Lower leg skin (tissue), 3 donors: Measurements from ENCODE around the gene EXD1.

Experiments used
- POLR2A ChIP-seq, 2 donors: fragments of 450-650 bp; IDR thresholded peaks; one replicate each; pipeline ENCODE4 v1.6.1; 2016 to 2017; ENCODE audit warnings: antibody characterized with exemption in 2 of 2, mild to moderate bottlenecking in 1 of 2, moderate library complexity in 1 of 2
- TF ChIP-seq, protein P1 (sequence below), 3 donors: fragments of 450-650 bp; IDR thresholded peaks; one replicate each; pipeline ENCODE4 v1.5.1; 2016; ENCODE audit warnings: antibody characterized with exemption in 3 of 3, mild to moderate bottlenecking in 3 of 3, moderate library complexity in 2 of 3

DNA sequence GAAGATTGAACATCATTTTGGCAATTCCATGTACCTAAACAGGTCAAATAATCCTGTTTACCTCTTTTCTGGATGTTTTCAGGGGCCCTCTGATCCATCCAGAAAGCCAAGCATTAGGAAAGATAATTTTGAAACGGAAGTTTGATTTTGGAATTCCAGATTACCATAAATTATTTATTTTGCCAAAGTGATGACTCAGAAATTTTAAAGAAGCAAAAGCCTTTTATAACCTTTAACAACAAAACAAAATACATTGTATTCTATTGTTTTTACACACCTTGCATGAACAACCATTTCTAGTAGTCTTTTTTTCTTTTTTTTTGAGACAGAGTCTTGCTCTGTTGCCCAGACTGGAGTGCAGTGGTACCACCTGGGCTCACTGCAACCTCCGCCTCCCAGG, 82.5 kb downstream of the EXD1 start:
- TF ChIP-seq, protein P1, sequence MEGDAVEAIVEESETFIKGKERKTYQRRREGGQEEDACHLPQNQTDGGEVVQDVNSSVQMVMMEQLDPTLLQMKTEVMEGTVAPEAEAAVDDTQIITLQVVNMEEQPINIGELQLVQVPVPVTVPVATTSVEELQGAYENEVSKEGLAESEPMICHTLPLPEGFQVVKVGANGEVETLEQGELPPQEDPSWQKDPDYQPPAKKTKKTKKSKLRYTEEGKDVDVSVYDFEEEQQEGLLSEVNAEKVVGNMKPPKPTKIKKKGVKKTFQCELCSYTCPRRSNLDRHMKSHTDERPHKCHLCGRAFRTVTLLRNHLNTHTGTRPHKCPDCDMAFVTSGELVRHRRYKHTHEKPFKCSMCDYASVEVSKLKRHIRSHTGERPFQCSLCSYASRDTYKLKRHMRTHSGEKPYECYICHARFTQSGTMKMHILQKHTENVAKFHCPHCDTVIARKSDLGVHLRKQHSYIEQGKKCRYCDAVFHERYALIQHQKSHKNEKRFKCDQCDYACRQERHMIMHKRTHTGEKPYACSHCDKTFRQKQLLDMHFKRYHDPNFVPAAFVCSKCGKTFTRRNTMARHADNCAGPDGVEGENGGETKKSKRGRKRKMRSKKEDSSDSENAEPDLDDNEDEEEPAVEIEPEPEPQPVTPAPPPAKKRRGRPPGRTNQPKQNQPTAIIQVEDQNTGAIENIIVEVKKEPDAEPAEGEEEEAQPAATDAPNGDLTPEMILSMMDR (IDR thresholded peaks at IDR 0.05), result no peak
- no peak for TF ChIP-seq POLR2A (IDR thresholded peaks at IDR 0.05)
